SHP77 (cell line): ENCODE results near the gene L3MBTL3.

Experiments
- DNase-seq, 2 experiments: peaks; one replicate each; lab custom pipeline; 2025; lab: John Stamatoyannopoulos, UW

The L3MBTL3 gene

DNA sequence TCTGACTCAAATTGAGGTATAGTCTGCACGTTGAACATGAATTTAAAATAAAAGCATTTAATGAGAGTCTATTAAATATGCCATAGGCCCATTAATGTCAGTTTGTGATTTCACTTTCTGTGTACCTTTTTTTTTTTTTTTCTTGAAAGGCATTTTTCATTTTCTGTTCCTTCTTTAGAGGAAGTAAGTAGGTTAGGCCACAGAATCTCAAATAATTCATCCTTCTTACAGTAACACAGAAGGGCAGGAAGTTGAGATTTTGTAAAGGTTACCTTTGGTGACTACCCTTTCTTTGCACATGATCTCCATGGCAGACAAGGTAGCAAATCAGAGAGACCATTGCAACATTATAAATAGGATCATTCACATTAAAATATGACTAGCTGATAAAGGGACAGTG is 9.6 kb downstream of the L3MBTL3 start:
- no peak for DNase-seq

DNA sequence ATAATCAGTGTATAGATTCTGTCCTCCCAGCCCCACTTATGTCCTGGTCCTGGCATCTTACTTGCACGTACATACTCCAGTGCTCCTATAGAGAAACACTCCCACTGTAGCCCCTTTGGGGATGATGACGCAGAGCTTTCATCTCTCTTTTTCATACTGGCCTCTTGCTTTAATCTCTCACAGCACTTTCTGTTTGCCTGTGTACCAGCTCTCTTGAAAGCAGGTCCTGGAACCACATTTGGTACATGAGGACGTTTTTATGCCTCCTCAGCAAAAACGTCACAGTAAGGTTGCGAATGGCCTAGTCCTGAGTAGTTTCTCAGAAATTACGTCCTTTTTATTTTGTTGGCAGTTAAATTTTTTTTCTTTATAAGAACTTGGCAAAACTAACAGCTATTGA is 10.8 kb downstream of the L3MBTL3 start:
- DNase-seq, result no peak

DNA sequence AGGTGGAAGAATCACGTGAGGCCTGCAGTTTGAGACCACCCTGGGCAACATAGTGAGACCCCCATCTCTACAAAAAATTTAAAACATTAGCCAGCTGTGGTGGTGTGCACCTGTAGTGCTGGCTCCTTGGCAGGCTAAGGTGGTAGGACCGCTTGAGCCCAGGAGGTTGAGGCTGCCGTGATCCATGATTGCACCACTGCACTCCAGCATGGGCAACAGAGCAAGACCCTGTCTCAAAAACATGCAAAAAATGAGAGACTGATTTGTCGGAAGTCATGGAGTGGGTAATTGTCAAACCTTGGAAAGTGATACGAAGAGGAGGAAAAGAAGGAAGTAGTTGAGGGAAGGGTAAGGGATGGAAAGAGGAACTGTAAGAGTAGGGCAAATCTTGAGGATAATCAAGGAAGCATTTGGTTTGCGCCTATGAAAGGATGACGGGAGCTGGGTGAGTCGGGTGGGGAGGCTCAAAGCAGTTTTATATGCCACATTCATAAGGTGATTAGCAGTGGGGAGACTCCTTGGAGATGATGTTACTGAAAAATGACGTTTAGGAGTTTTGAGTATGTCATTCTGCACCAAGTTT is 14.5 kb downstream of the L3MBTL3 start:
- DNase-seq, result no peak

DNA sequence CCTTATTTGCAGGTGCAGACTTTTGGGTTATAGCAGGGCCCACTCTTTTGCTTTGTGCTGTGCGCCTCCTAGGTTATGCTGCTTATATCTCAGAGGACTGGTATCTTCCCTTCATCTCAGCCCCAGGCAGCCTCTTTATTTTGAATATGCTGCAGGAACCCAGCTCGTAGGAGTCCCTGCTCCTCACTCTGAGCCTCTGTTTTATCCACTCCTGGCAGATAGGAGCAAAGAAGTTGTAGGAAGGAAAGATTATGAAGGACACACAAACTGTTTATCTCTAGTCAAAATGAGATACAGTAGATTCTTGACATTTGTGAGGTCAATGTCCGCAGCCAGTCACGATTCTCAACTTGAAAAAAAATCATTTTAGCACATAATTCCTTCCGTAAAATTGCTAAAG is 15.6 kb downstream of the L3MBTL3 start:
- no peak for DNase-seq

DNA sequence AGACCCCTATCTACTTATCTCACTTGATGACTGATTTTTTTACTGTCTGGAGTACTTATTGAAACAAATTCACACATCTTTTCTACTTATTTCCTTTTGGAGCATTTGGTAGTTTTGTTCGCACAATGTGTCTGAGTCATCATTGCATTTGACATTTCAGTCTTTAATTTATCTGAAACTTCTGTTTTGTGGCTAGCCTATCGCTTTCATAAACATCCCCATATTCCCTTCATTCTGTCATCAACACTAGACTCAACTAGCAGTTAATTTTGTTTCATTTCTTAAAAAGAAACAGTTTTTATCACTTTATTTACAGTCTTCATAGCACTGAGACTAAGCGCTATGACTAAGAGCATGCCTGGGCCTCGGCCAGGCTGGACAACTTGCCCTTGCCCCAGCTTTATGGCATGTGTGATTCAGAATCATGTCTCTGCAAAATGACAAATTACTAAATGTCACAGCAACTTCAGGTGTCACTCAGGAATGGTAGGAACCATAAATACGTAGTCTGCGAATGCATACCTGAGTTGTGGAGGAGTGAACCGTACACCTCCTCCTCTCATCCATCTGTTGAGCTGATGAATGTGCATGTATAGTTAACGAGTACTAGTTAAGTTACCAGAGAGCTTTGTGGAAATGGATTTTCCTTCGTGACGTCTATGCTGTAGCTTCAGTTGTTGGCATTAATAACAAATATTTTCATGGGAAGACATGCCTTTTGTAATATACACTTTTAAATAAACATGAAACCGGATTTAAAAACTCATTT is 16.2 kb downstream of the L3MBTL3 start:
- DNase-seq, result no peak

DNA sequence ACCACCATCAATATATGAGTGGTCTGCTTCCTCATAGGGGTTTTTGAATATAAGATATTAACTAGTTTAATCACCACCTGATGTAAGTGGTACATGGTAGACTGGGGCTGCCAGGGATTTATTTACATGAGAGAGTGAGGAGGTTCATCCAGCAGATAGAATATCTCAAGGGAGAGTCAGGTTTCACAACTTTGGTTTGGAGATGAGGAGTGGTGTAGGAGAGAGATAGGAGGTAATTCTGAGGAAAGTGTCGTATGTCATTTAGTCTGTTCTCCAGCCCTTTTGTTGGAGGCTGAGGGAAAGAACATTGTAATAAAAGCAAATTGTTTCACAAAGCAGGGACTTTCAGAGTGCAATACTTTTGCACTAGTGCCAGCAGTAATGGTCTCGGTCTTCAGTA is 16.8 kb downstream of the L3MBTL3 start:
- no peak for DNase-seq

DNA sequence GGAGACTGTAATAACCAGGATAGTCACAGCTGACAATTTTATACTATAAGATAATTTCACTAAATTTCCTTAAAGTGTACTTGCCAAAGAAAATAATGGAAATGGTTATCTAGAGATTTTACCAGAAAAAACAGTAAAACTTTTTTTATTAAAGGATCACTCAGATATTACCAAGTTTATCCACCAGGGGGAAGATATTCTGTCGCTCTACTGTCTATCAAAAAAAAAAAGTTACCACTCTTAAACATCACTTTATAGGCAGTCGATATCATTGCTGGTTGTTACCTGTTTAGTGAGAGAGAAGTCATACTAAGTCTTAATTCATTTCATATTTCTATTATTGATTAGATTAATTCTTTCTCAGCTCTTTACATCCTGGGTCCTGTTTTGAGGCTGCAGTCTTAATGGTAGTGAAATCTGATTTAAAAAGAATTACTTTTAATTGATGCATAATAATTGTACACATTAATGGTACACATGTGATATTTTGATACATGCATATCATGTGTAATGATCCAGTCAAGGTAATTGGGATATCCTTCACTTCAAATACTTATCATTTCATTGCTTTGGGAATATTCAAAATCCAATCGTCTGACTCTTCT is 18.9 kb downstream of the L3MBTL3 start:
- no peak for DNase-seq

DNA sequence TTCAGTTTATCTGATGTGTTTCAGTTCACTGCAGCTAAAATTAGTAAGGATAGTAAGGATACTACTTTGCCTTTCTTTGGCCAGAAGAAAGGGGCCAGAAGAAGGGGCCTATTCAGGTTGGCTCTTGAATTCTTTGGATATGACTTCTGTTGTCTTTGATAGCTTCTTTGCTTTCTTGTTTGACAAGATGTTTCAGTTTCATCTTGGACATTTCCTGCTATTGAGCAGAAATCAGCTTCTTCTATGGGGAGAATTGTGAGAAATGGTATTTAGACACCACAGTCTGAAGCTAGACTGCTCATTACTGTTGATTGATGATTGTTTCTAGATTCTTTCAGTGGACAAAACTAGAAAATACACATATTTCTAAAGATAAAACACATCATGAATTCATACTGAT is 23.2 kb downstream of the L3MBTL3 start:
- no peak for DNase-seq

DNA sequence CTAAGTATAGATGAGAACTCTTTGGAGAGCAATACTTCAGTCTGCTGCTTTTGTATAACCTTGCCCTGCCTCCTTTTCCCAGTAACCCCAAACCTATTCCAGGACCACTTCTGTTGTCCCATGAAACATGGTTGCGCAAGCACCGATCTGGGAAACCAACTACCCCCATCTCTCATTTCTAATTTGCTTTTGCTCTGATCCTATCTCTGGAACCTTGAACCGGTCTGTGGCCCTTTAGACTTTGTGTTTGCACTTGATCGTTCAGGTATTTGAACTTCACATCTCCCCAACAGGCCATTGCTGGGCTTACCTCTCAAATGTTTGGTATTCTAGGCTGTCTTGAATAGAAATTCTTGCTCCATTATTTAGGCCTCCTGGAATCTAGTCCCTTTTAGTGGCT is 25.0 kb downstream of the L3MBTL3 start:
- DNase-seq, result no peak

DNA sequence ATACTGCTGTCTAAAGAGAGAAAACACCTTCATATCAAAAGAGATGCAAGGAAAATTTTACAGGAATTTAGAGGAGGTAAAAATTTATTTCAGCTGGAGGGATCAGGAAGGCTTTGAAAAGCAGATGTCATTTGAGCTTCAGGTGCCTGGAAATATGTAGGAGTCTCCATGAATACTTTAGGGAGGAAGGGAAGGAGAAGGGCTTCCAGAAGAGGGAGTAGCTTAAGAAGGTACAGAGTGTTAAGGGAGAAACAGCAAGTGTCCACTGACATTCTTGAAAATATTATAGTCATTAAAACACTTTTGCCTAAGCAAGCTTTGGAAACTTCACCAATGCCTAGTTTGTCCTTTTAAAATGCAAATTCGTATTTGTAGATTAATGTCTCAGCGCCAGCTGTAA is 27.2 kb downstream of the L3MBTL3 start:
- no peak for DNase-seq

DNA sequence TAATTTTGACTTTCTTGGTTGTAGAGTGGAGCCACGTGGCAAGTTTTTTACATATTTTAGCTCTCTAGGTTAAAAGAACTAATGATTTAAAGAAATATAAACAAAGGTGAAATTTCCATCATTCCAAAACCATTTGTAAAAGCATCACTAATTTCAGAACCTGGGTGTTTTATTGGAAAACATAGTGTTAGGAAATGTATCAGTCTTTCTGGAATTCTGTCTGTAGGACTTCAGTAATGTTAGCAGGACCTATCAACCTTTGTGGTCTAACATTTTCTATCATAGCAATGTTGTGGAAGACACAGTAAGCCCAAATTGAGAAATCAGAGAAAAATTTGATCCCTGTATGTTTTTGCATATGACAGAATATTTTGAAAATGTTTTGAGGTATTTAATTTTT is 28.3 kb downstream of the L3MBTL3 start:
- no peak for DNase-seq

DNA sequence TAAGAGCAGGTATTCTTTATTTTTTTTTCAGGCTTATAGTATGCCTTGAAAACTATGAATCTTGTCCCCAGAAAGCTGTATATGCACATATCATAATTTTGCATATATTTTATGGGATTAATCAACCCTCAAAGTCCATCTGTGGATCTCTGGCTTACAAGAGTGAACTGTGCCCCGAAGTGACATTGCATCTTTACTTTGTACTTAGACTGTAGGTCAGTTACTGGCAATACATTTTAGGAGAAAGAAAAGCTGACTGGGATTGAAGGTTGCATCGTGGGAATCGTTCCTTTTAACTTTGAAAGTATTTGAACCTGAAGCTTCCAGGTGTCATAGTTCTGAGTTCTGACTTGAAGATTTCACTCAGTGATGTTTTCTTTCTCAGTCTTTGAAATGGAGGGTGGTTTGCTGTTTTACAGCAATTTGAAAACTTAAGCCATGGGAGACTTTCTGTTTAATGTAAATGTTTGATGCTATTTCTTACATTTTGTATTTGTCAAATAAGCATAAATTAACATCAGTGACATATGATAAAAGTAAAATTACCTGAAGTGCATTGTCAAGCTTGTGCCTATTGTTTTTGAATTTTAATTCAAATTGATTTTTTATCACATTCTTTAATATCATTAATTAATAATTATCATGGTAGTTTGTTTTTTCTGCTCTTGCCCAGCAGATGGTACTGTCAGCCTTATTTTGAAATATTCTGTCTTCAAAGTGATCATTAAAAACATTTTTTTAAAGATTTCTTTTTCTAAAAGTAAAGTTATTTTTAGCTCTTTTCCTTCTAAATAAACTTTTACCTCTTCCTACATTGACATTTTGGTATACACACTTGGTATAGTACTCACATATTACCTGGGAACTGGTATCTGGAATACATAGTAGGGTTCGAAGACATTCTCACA is 29.0 kb downstream of the L3MBTL3 start:
- no peak for DNase-seq

DNA sequence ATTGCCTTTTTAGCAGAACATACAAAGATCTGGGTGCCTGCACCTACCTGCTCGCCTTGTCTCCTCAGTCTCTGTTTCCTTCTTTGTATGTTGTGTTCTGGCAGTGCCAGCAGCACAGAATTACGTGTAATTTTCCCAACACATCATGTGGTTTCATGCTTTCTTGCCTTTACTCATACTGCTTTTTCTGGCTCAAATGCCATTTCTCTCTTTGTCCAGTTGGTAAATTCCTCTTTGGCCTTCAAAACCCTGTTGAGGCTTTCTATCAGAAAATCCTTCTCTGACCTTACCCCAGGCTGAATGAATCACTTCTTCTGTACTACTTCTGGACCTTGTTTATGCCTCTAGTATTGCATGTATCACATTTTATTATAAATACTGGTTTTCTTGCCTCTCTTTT is 31.8 kb downstream of the L3MBTL3 start:
- DNase-seq, result no peak

DNA sequence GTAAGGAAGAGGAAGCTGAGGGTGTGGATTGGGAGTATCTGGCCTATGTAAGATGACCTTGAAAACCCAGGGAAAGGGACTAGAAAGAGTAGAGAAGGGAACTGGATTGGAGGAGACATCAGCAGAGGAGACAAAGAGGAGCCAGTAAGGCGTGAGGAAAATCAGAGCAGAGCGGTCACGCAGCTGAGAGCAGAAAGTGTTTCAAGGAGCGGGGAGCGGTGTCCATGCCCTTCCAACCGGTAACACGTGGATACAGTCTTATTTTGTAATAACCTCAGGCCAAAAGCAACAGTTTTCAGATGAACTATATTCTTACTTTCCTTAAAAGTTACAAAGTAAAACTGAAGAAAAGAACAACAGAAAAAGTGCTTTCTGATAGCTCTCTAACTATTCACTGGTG is 36.3 kb downstream of the L3MBTL3 start:
- no peak for DNase-seq

DNA sequence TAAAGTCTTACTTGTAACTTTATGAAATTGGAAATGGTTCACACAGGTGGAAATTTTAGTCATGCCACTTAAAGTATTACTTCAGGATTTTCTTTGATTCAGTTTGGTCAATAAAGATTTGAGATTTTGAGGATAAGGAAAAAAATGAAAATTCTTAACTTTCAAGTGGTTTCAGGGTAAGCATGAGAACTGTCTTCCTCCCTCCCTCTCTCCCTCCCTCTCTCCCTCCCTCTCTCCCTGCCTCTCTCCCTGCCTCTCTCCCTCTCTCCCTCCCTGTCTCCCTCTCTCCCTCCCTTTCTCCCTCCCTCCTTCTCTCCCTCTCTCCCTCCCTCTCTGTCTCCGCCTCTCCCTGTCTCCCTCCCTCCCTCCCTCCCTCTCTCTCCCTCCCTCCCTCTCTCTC is 36.9 kb downstream of the L3MBTL3 start:
- DNase-seq, result no peak

DNA sequence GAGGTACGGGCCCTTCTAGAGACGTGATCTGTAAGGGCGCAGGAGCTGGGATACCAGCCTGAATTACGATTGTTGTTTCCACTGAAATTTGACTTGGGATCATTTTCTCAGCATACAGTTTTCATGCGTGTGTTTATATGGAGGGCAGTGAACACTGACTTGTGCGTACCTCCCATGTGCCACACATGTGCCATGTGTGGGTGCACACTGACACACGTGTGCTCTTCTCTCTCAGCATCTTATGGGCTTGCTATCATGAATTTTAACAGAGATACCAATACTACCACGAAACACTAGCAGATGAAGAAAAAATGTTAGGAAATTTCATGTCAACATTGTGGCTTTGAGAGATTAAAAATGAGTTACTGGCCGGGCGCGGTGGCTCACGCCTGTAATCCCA is 39.1 kb downstream of the L3MBTL3 start:
- DNase-seq, result no peak

DNA sequence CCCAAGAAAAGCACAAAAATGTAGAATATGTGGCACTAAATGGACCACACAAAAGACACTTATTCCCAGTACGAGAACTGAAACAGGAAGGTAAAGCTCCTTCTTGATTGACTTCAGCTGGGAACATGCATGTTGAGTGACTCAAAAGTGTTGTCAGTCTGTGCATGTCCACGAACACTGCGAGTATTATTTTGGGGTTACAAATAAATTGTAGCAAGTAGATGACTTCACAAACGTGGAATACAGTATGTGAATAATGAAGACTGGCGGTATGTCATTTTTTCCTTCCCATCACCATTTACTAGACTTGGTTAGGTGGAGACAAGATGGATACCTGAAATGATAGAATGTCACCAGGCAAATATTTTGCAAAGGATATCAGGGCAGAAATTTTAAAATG is 45.4 kb downstream of the L3MBTL3 start:
- no peak for DNase-seq

DNA sequence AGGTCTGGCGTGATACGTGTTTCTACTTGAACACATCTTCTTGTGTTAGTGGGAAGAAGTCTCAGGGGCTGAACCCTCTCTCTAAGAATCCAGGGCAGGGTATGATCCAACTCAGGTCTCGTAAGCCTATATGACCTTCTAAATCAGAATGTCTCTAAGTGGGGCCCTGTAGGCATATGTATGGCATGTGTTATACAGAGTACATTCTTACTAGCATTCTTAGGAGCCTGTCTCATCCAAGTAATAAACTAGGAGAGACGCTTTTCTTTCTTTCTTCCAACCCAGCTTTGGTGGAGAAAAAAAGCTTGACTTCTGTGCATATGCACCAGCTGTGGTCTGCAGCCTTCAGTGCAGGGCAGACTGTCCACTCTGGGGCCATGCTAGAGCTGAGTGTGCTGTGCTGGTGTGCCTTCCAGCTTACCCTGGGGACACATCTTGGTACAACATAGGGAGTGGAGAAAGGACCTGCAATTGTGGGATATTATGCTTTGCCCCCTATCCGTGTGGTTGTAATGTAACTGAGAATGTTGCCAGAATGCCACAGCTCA is 47.3 kb downstream of the L3MBTL3 start:
- no peak for DNase-seq

DNA sequence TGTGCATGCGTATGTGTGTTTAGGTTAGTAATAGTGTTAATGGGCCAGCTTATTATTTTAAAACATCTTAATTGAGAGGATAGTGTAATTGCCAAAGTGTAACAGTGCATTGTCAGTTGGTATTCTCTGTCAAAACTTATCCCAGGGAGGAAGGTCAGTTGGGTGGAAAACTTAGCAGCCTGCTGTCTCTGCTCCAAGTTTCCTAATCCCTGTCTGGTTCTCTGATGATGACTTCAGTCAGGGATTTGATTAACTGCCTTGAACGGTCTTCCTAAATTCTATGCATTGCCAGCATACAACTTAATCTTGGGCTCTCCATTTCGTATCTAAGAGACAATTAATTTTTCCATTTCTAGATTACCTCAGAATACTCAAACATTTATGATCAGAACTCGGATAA is 51.1 kb downstream of the L3MBTL3 start:
- DNase-seq, result no peak

DNA sequence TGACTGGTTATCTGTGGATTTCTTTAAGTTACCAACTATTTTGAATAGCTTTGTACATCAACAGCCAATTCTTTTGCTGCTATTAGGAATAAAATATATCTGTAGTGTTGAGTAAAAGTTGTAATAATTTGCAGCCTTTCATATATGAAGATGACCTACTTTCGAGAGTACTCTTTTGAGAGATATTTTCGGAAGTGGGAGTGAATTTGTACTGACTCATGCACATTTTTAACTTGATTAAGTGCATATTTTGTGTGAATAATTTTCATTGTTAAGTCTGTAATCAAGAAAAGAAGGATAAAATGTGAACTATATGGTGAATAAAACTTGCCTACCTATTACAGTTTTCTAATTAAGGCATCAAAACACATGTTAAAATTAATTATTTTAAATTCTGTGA is 51.9 kb downstream of the L3MBTL3 start:
- no peak for DNase-seq

DNA sequence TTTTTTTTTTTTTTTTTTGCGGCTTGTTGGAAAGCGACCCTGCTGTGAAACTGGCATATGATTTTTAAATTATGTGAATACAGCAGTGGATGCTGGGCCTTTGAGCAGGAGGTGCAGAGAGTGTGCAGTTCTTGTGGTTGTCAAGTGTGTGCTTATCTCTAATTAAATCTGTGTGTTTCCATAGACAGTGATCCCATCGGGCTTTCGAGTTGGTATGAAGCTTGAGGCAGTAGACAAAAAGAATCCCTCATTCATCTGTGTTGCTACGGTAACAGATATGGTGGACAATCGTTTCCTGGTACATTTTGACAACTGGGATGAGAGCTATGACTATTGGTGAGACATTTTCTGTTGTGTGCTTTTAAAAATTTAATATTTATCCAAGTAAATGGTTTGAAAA is 52.4 kb downstream of the L3MBTL3 start:
- DNase-seq, result no peak

DNA sequence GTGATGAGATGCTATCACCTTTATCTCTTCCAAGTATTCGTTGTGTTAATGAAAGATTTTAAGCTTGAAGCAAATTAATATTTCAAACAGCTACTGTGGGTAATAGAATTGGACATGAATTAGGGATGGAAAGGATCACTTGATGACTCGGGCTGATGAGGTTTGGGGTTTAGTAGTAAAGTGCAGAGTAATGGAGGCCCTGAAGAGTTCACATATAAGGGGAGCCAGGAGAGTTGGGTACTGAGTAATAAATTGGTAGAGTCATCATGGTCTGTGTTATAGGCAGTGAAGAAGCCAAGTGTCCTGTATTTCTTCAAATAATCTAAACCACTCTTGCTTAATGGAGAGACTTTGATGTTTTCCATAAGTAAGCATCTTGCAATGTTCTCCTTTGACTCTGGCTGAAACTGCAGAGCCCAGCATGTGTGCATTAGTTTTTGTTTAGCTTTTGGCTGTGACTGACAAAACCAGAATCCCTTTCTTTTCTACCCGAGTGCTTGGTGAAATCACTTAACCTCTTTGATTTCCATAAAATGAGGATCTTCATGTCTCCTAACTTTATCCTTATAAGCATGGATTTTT is 57.6 kb downstream of the L3MBTL3 start:
- DNase-seq, result no peak
